Testis (tissue), 2 donors: Measurements from ENCODE around the gene CFAP58.

Source experiments
- POLR2A ChIP-seq: fragments of 450-650 bp; IDR thresholded peaks from one replicate; pipeline ENCODE4 v1.6.1; 2017; ENCODE audit warnings: antibody characterized with exemption, mild to moderate bottlenecking, moderate library complexity
- TF ChIP-seq, protein P1 (sequence below), 3 experiments: fragments of 450-650 bp in 2 of 3; fragments of 200-600 bp in 1 of 3; sonication (generic) in 1 of 3; IDR thresholded peaks; one replicate each; pipeline ENCODE4 v1.5.1; 2016 to 2019; ENCODE audit warnings: antibody characterized with exemption in 3 of 3, mild to moderate bottlenecking in 2 of 3, moderate library complexity in 1 of 3

GRCh38 chr10:104327745-104328645 is 25.6 kb upstream of the CFAP58 start:
- TF ChIP-seq POLR2A: no peak
- TF ChIP-seq, protein P1, sequence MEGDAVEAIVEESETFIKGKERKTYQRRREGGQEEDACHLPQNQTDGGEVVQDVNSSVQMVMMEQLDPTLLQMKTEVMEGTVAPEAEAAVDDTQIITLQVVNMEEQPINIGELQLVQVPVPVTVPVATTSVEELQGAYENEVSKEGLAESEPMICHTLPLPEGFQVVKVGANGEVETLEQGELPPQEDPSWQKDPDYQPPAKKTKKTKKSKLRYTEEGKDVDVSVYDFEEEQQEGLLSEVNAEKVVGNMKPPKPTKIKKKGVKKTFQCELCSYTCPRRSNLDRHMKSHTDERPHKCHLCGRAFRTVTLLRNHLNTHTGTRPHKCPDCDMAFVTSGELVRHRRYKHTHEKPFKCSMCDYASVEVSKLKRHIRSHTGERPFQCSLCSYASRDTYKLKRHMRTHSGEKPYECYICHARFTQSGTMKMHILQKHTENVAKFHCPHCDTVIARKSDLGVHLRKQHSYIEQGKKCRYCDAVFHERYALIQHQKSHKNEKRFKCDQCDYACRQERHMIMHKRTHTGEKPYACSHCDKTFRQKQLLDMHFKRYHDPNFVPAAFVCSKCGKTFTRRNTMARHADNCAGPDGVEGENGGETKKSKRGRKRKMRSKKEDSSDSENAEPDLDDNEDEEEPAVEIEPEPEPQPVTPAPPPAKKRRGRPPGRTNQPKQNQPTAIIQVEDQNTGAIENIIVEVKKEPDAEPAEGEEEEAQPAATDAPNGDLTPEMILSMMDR (IDR thresholded peaks at IDR 0.05): no peak
